ENCODE data around the gene ST3GAL5. TPM values are rescaled to one million over a fixed set of nuclear protein-coding genes. Genes with fewer than 3 reads are reported as not detected.

ST3GAL5 gene
- total RNA-seq, 1 donor from 2014 or later, result 9.9 TPM

- Histone ChIP-seq H3K4me2 (no peak overlapping the region), H3K27me3 (no peaks in the 10 kb centered on the region), H3K4me1 (no peaks in the 10 kb centered on the region), H3K79me2 (ENCODE audit: low read depth) (no peaks in the 10 kb centered on the region), H3K9me3 (ENCODE audit: low read depth) (no peaks in the 10 kb centered on the region), H3K9ac (no peak overlapping the region), H2AFZ (replicated peaks) (no peak overlapping the region), H4K20me1 (ENCODE audit: low read depth) (no peaks in the 10 kb centered on the region), H3K4me3 (no peak overlapping the region), H3K27ac (no peak overlapping the region), H3K36me3 (no peaks in the 10 kb centered on the region), H3F3A (ENCODE audit: low read depth) (no peaks in the 10 kb centered on the region)
- no peaks in the 10 kb centered on the region for H3K27me3 Mint-ChIP-seq (ENCODE audit: insufficient read depth, low read depth)
- TF ChIP-seq EZH2 (IDR thresholded peaks at IDR 0.05) (no peak), CTCF (IDR thresholded peaks at IDR 0.05) (no peak), EZH2phosphoT487 (IDR thresholded peaks at IDR 0.05) (no peak)
- no peak for DNase-seq (ENCODE audit: low spot score)
- H3K4me1 Mint-ChIP-seq, result peaks cover 15% of the 10 kb centered on the region
- no peak overlapping the region for H3K4me3 Mint-ChIP-seq
- no peak overlapping the region for H3K27ac Mint-ChIP-seq
- peaks cover 6% of the 10 kb centered on the region for H3K9me3 Mint-ChIP-seq
- no peaks in the 10 kb centered on the region for H3K36me3 Mint-ChIP-seq
Measured at GRCh38 chr2:85929096-85930050, 40.6 kb upstream of the ST3GAL5 start.

- Histone ChIP-seq H3K9ac (no peak overlapping the region), H3K4me3 (no peak overlapping the region), H3K27ac (no peak overlapping the region), H2AFZ (replicated peaks) (no peak overlapping the region), H3K4me1 (no peaks in the 10 kb centered on the region), H3K36me3 (no peaks in the 10 kb centered on the region), H3K27me3 (no peaks in the 10 kb centered on the region), H4K20me1 (ENCODE audit: low read depth) (no peaks in the 10 kb centered on the region), H3K9me3 (ENCODE audit: low read depth) (no peaks in the 10 kb centered on the region), H3K79me2 (ENCODE audit: low read depth) (no peaks in the 10 kb centered on the region), H3F3A (ENCODE audit: low read depth) (no peaks in the 10 kb centered on the region), H3K4me2 (no peak overlapping the region)
- no peak overlapping the region for H3K4me3 Mint-ChIP-seq
- DNase-seq (ENCODE audit: low spot score), result no peak
- no peak for TF ChIP-seq EZH2 (IDR thresholded peaks at IDR 0.05)
- H3K9me3 Mint-ChIP-seq, result peaks cover 6% of the 10 kb centered on the region
- peaks cover 9% of the 10 kb centered on the region for H3K4me1 Mint-ChIP-seq
- H3K36me3 Mint-ChIP-seq, result no peaks in the 10 kb centered on the region
- H3K27me3 Mint-ChIP-seq (ENCODE audit: insufficient read depth, low read depth), result no peaks in the 10 kb centered on the region
- H3K27ac Mint-ChIP-seq, result peak overlapping the region; percentile 72
Measured at GRCh38 chr2:85926931-85927661, 38.3 kb upstream of the ST3GAL5 start.

- Mint-ChIP-seq H3K27ac (peak overlapping the region; percentile 16), H3K4me1 (peaks cover 9% of the 10 kb centered on the region), H3K9me3 (peaks cover 6% of the 10 kb centered on the region), H3K4me3 (no peak overlapping the region), H3K27me3 (ENCODE audit: insufficient read depth, low read depth) (no peaks in the 10 kb centered on the region), H3K36me3 (no peaks in the 10 kb centered on the region)
- no peak overlapping the region for H3K4me3 ChIP-seq
- TF ChIP-seq EZH2 (IDR thresholded peaks at IDR 0.05) (no peak), EZH2phosphoT487 (IDR thresholded peaks at IDR 0.05) (no peak), CTCF (IDR thresholded peaks at IDR 0.05) (no peak)
- no peaks in the 10 kb centered on the region for H3F3A ChIP-seq (ENCODE audit: low read depth)
- no peak overlapping the region for H3K4me2 ChIP-seq
- H3K27ac ChIP-seq, result no peak overlapping the region
- no peak overlapping the region for H2AFZ ChIP-seq (replicated peaks)
- peaks cover 6% of the 10 kb centered on the region for H3K4me1 ChIP-seq
- no peaks in the 10 kb centered on the region for H3K9me3 ChIP-seq (ENCODE audit: low read depth)
- H3K9ac ChIP-seq, result no peak overlapping the region
- H4K20me1 ChIP-seq (ENCODE audit: low read depth), result no peaks in the 10 kb centered on the region
- no peaks in the 10 kb centered on the region for H3K36me3 ChIP-seq
- H3K27me3 ChIP-seq, result no peaks in the 10 kb centered on the region
- H3K79me2 ChIP-seq (ENCODE audit: low read depth), result no peaks in the 10 kb centered on the region
- no peak for DNase-seq (ENCODE audit: low spot score)
Measured at GRCh38 chr2:85926526-85926925, 37.7 kb upstream of the ST3GAL5 start.

All from neural progenitor cell (in vitro differentiated cells).